GM21723 (cell line): Measurements from ENCODE around the gene SMIM3.
"Not testable (repeated sequence)": the region's sequence is repeated elsewhere in the genome, so short reads cannot be mapped to it uniquely, and the experiment has no call there.

Experiments used
- ATAC-seq: cut with Tn5 transposase; IDR thresholded peaks from one replicate; pipeline ENCODE4 v1.9.1; 2021; ENCODE audit warnings: mild to moderate bottlenecking, moderate library complexity; ENCODE audit not compliant: unreplicated experiment

SMIM3 gene

DNA sequence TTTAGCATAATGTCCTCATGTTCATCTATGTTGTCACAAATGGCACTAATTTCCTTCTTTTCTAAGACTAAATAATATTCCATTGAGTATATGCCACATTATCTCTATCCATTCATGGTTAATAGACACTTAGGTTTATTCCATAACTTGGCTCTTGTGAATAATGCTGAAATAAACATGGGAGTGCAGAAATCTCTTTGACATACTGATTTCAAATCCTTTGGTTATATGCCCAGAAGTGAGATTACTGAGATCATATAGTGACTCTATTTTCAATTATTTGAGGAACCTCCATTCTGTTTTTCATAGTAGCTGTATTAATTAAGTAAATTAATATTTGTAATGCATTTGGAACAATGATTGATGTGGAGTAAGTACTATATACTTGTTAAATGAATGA is 13.0 kb downstream of the SMIM3 start:
- no peak for ATAC-seq

GRCh38 chr5:150793423-150793888 is 14.9 kb downstream of the SMIM3 start:
- ATAC-seq = not testable (repeated sequence)

DNA sequence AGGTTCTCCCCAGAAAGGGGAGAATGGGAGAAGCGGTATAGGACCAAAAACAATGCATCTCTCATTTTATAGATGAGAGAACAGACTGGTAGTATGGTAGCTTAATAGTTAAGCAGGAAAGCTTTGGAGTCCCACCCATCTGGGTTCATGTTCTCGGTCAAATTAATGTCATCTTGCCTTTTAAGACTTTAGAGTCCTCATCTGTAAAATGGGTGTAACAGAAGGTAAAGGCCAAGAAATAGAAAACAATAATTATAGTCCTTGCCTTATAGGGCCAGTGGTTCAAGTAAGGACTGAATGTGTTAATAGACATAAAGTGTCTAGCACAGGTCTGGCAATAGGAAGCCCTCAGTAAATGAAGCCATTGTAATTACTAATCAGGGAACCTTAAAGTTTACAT is 16.4 kb downstream of the SMIM3 start:
- no peak for ATAC-seq

DNA sequence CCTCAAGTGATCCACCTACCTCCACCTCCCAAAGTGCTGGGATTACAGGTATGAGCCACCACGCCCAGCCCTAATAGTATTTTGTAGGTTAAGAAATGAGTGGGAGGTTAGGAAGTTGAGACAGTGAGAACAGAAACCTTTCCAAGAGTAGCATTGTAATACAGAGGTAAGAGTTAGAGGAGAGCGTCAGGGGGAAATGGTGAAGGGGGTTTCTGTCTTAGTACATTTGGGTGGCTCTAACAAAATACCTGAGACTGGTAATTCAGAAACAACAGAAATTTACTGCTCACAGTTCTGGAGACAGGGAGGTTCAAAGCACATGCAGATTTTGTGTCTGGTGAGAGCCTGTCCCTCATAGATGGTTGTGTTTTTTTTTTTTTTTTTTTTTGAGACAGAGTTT is 18.8 kb downstream of the SMIM3 start:
- no peak for ATAC-seq

DNA sequence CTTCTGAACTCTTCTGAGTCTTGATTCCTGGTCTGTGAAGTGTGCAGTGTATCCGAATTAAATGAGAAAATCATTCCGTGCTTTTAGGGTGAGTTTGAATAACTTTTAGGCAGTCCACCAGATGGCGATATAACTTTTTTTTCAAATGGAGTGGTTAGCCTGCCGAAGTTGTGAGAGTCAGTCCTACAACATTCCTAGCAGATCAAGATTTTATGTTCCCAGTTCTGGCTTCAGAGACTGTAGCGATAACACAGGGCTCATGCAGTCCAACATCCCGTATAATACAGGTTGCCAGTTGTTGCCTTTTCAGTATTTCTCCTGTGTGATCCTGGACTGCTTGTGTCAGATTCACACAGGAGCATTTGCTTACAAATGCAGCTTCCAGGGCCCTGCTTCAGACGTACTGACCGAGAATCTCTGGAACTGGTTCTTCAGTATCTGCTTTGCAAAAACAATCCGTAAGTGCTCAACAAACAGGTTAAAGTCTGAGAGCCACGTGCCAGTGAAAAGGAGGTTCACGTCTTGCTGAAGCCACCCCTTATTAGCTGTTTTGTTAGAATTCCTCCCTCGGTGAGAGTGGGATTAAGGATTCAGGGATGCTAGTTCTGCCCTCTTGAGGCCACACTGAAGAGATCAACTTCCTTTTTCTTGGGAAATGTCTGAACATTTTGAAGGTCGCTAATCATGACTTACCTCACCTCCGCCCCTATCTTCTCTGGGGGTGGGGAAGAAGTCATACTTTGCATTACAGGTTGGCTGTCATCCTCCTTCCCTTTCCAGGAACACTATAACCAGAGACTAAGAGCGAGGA is 22.8 kb downstream of the SMIM3 start:
- ATAC-seq = no peak

GRCh38 chr5:150804388-150804787 is 25.8 kb downstream of the SMIM3 start:
- no peak for ATAC-seq

- no peak for ATAC-seq
Measured at GRCh38 chr5:150809363-150809762, 30.8 kb downstream of the SMIM3 start.

- no peak for ATAC-seq
Measured at GRCh38 chr5:150815010-150815409, 36.5 kb downstream of the SMIM3 start.

GRCh38 chr5:150816946-150817345 is 38.4 kb downstream of the SMIM3 start:
- no peak for ATAC-seq

DNA sequence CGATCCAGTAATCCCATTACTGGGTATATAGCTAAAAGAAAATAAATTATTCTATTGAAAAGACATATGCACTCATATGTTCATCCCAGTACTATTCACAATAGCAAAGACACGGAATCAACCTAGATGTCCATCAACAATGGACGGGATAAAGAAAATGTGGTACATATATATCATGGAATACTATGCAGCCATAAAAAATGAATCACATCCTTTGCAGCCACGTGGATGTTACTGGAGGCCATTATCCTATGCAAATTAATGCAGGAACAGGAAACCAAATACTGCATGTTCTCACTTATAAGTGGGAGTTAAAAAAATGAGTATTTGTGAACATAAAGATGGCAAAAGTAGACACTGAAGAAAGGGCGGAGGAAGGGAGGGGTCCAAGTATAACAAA is 51.2 kb downstream of the SMIM3 start:
- no peak for ATAC-seq

DNA sequence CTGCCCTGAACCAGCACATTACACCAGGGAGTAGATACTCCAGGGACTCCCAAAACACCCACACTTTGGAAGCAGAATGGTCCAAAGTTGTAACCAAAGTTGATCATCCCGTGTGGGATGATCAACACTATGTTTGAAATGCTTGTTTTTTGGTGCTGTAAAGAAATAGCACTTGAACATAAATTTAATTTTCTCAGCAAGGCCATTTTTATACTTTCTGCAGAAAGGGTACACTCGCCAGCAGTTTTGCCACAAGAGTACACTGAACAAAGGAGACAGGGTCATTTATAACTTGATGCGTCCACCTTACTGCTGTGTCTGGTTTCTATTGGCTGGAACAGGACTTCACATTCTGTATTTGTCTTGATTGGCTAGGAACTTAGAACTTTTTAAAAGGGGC is 53.3 kb downstream of the SMIM3 start:
- not testable (repeated sequence) for ATAC-seq

DNA sequence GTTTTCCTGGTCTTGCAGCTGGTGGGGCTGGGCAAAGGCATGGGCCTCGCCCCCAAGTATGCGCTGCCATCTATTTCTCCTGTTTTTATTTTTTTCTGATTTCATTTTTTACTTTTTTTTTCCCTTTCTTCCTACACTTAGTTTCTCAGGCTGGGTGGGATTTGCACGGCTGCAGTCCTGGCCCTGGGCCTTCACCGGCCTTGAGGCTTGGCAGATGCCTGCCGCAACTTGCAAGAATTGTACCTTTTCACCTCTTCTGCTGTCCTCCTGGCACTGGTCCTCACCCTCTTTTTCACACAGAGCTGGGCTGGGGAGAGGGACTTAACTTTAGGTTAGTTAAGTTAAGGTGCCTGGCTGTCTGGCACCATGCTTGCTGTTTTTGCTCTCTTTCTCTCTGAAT is 57.5 kb downstream of the SMIM3 start:
- no peak for ATAC-seq

DNA sequence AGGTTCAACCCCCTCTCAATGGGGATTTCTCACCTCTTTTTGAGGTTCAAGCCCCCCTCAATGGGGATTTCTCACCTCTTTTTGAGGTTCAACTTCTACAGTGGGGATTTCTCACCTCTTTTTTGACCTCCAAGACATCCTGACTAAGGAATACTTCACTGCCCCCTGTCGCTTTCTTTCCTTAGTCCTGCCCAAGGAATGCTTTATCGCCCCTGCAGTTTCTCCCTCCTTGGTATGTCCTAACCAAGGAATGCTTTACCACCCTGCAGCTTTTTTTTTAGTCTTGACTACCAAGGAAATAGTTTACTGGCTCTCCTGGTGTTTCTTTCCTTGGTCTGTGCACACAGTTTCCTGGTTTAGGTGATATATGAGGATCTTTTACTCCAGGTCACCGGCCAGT is 58.1 kb downstream of the SMIM3 start:
- ATAC-seq = no peak

GRCh38 chr5:150845185-150845859 is 66.8 kb downstream of the SMIM3 start:
- ATAC-seq = not testable (repeated sequence)

DNA sequence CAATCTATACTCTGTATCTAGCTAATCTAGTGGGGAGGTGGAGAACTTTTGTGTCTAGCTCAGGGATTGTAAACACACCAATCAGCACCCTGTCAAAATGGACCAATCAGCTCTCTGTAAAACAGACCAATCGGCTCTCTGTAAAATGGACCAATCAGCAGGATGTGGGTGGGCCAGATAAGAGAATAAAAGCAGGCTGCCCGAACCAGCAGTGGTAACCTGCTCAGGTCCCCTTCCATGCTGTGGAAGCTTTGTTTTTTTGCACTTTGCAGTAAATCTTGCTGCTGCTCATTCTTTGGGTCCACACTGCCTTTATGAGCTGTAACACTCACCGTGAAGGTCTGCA is 67.7 kb downstream of the SMIM3 start, which contains the start of gene IRGM:
TSS of gene IRGM (plus strand) at position 214 of the 346 bp plus-strand sequence. CDS start 1,603 bp downstream, outside the sequence.
- ATAC-seq = not testable (repeated sequence)
